GM19099 (cell line): ENCODE data around the gene IFNL2.

Experiments
- POLR2A ChIP-seq: IDR thresholded peaks from 3 replicates; pipeline ENCODE4 v1.6.1; 2011; ENCODE audit warnings: low read depth; ENCODE audit not compliant: insufficient read length; ENCODE audit errors: extremely low read depth

IFNL2 gene

GRCh38 chr19:39282021-39282420 lies 13.8 kb downstream of the IFNL2 start:
- TF ChIP-seq POLR2A = no peak

- TF ChIP-seq POLR2A = no peak
Observed at GRCh38 chr19:39284032-39284431, 15.8 kb downstream of the IFNL2 start.

GRCh38 chr19:39293394-39293793 lies 25.2 kb downstream of the IFNL2 start:
- TF ChIP-seq POLR2A = no peak

GRCh38 chr19:39296055-39296645 lies 28.0 kb downstream of the IFNL2 start, which contains the start of gene IFNL1:
Gene IFNL1 (plus strand): TSS chr19:39296407. CDS start chr19:39296422, 15 bp downstream.
- TF ChIP-seq POLR2A = no peak

- TF ChIP-seq POLR2A = no peak
Observed at GRCh38 chr19:39296906-39297305, 28.7 kb downstream of the IFNL2 start.

GRCh38 chr19:39297931-39298634 lies 29.9 kb downstream of the IFNL2 start:
- no peak for TF ChIP-seq POLR2A

- no peak for TF ChIP-seq POLR2A
Observed at GRCh38 chr19:39299404-39299803, 31.2 kb downstream of the IFNL2 start.

- no peak for TF ChIP-seq POLR2A
Observed at GRCh38 chr19:39299832-39300231, 31.6 kb downstream of the IFNL2 start.

GRCh38 chr19:39301021-39301420 lies 32.8 kb downstream of the IFNL2 start:
- no peak for TF ChIP-seq POLR2A

- TF ChIP-seq POLR2A = no peak
Observed at GRCh38 chr19:39301562-39301961, 33.4 kb downstream of the IFNL2 start.

- no peak for TF ChIP-seq POLR2A
Observed at GRCh38 chr19:39303373-39304184, 35.4 kb downstream of the IFNL2 start.

- TF ChIP-seq POLR2A = no peak
Observed at GRCh38 chr19:39304185-39304513, 36.0 kb downstream of the IFNL2 start.

GRCh38 chr19:39304701-39305571 lies 36.7 kb downstream of the IFNL2 start:
- no peak for TF ChIP-seq POLR2A

GRCh38 chr19:39306075-39306474 lies 37.9 kb downstream of the IFNL2 start:
- no peak for TF ChIP-seq POLR2A
